ENCODE results near the gene IKZF1.
"Not testable (repeated sequence)": the region's sequence is repeated elsewhere in the genome, so short reads cannot be mapped to it uniquely, and the experiment has no call there.

The IKZF1 gene

GRCh38 chr7:50332241-50333165 lies 28.0 kb downstream of the IKZF1 start:
- no peak for DNase-seq (ENCODE audit: low read depth in 2 of 2, low spot score in 1 of 2)

- DNase-seq (ENCODE audit: low read depth in 2 of 2, low spot score in 1 of 2), result no peak
Measured at GRCh38 chr7:50333221-50333651, 28.7 kb downstream of the IKZF1 start.

- no peak for DNase-seq (ENCODE audit: low read depth in 2 of 2, low spot score in 1 of 2)
Measured at GRCh38 chr7:50334341-50334994, 30.0 kb downstream of the IKZF1 start.

- no peak for DNase-seq (ENCODE audit: low read depth in 2 of 2, low spot score in 1 of 2)
Measured at GRCh38 chr7:50335230-50335794, 30.8 kb downstream of the IKZF1 start.

GRCh38 chr7:50335795-50336754 lies 31.6 kb downstream of the IKZF1 start:
- peak; percentile 76 to 87 for DNase-seq (ENCODE audit: low read depth in 2 of 2, low spot score in 1 of 2)

- no peak for DNase-seq (ENCODE audit: low read depth in 2 of 2, low spot score in 1 of 2)
Measured at GRCh38 chr7:50336894-50337703, 32.6 kb downstream of the IKZF1 start.

- DNase-seq (ENCODE audit: low read depth in 2 of 2, low spot score in 1 of 2), result not testable (repeated sequence)
Measured at GRCh38 chr7:50339472-50339871, 35.0 kb downstream of the IKZF1 start.

- DNase-seq (ENCODE audit: low read depth in 2 of 2, low spot score in 1 of 2), result no peak
Measured at GRCh38 chr7:50339990-50340500, 35.5 kb downstream of the IKZF1 start.

- DNase-seq (ENCODE audit: low read depth in 2 of 2, low spot score in 1 of 2), result no peak
Measured at GRCh38 chr7:50341724-50342123, 37.2 kb downstream of the IKZF1 start.

- peak in 1 of 2 donors; percentile 59 for DNase-seq (ENCODE audit: low read depth in 2 of 2, low spot score in 1 of 2)
Measured at GRCh38 chr7:50342616-50343114, 38.1 kb downstream of the IKZF1 start.

- no peak for DNase-seq (ENCODE audit: low read depth in 2 of 2, low spot score in 1 of 2)
Measured at GRCh38 chr7:50346545-50347497, 42.3 kb downstream of the IKZF1 start.

GRCh38 chr7:50347693-50348092 lies 43.2 kb downstream of the IKZF1 start:
- no peak for DNase-seq (ENCODE audit: low read depth in 2 of 2, low spot score in 1 of 2)

GRCh38 chr7:50348469-50349162 lies 44.1 kb downstream of the IKZF1 start:
- no peak for DNase-seq (ENCODE audit: low read depth in 2 of 2, low spot score in 1 of 2)

GRCh38 chr7:50349399-50349798 lies 44.9 kb downstream of the IKZF1 start:
- no peak for DNase-seq (ENCODE audit: low read depth in 2 of 2, low spot score in 1 of 2)

GRCh38 chr7:50349963-50350944 lies 45.7 kb downstream of the IKZF1 start:
- DNase-seq (ENCODE audit: low read depth in 2 of 2, low spot score in 1 of 2), result peak in 1 of 2 donors; percentile 56

GRCh38 chr7:50351267-50351666 lies 46.8 kb downstream of the IKZF1 start:
- no peak for DNase-seq (ENCODE audit: low read depth in 2 of 2, low spot score in 1 of 2)

GRCh38 chr7:50352282-50352681 lies 47.8 kb downstream of the IKZF1 start:
- DNase-seq (ENCODE audit: low read depth in 2 of 2, low spot score in 1 of 2), result no peak

Measured in stimulated activated CD8-positive, alpha-beta memory T cell treated with anti-CD3 and anti-CD28 coated beads, Interleukin-4, amount 100 ng/mL, for 4 hours (primary cell).